ENCODE results near the gene ANKRD17. TPM values are rescaled to one million over a fixed set of nuclear protein-coding genes. Genes with fewer than 3 reads are reported as not detected.

ANKRD17 gene
- total RNA-seq, 6 experiments from 2014 or later: 25.1 to 34.0 (median 28.1) TPM

DNA sequence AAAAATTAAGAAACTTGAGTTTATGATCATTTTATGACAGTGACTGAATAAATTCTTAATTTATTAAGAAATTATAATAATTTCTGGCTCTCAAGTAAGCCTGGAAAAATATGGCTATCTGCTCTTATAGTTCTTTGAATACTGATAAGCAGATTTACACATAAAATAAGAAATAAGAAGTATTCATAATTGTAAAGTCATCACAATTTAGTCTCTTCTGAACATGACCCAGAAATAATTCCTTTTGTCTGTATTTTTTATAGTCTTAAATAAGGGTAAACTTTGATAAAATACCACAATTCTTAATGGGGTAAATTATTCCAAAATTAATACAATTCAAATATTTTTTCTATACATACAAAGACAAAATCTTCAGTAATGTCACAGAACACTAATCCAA, 72.7 kb downstream of the ANKRD17 start:
- intact Hi-C loops (cut with DNase I): no loop called here
- H3K27me3 ChIP-seq: no peaks in the 10 kb centered on the region
- no peaks in the 10 kb centered on the region for H3K36me3 ChIP-seq
- no peaks in the 10 kb centered on the region for H3K9me3 ChIP-seq
- no peak for DNase-seq
- ATAC-seq: no peak
- H3K4me1 ChIP-seq: peaks cover 0 to 12% (median 0%) of the 10 kb centered on the region in 4 donors
- no peak overlapping the region for H3K4me3 ChIP-seq
- no peak overlapping the region for H3K27ac ChIP-seq
- TF ChIP-seq POLR2A (IDR thresholded peaks at IDR 0.05) (no peak), CTCF (IDR thresholded peaks at IDR 0.05) (no peak)

GRCh38 chr4:73181231-73181630, 77.4 kb downstream of the ANKRD17 start:
- no peaks in the 10 kb centered on the region for H3K9me3 ChIP-seq
- peaks cover 0 to 12% (median 0%) of the 10 kb centered on the region in 4 donors for H3K4me1 ChIP-seq
- ATAC-seq (peak in 1 of 4 donors; percentile 30), DNase-seq (no peak)
- TF ChIP-seq POLR2A (IDR thresholded peaks at IDR 0.05) (no peak), CTCF (IDR thresholded peaks at IDR 0.05) (no peak)
- 56% methylated on average over 3 of the region's 3 CpGs for WGBS (ENCODE audit: insufficient coverage, low coverage, low lambda C conversion rate, missing lambda C conversion rate)
- no peaks in the 10 kb centered on the region for H3K36me3 ChIP-seq
- H3K4me3 ChIP-seq: no peak overlapping the region
- intact Hi-C loops (cut with DNase I): no loop called here
- H3K27ac ChIP-seq: no peak overlapping the region
- no peaks in the 10 kb centered on the region for H3K27me3 ChIP-seq

GRCh38 chr4:73178389-73178788, 80.2 kb downstream of the ANKRD17 start:
- ATAC-seq: no peak
- no peaks in the 10 kb centered on the region for H3K9me3 ChIP-seq
- intact Hi-C loops (cut with DNase I): no loop called here
- peaks cover 0 to 10% (median 0%) of the 10 kb centered on the region in 4 donors for H3K4me1 ChIP-seq
- peaks cover 0 to 2% (median 0%) of the 10 kb centered on the region in 4 donors for H3K36me3 ChIP-seq
- H3K4me3 ChIP-seq: no peak overlapping the region
- no peaks in the 10 kb centered on the region for H3K27me3 ChIP-seq
- TF ChIP-seq CTCF (IDR thresholded peaks at IDR 0.05) (no peak), POLR2A (IDR thresholded peaks at IDR 0.05) (no peak)
- DNase-seq: no peak
- H3K27ac ChIP-seq: no peak overlapping the region
- WGBS (ENCODE audit: insufficient coverage, low coverage, low lambda C conversion rate, missing lambda C conversion rate): 81% methylated on average over 5 of the region's 5 CpGs

DNA sequence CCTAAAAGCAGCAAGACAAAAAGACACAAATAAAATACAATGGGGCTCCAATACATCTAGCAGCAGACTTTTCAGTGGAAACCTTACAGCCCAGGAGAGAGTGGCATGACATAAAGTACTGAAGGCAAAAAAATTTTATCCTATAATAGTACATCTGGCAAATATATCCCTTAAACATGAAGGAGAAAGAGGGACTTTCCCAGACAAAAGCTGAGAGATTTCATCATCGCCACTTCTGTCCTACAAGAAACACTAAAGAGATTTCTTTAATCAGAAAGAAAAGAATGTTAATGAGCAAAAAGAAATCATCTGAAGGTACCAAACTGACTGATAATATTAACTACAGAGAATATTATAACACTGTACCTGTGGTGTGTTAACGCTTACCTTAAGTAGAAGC, 86.4 kb downstream of the ANKRD17 start:
- peaks cover 0 to 7% (median 4%) of the 10 kb centered on the region in 4 donors for H3K36me3 ChIP-seq
- no peak for TF ChIP-seq CTCF (IDR thresholded peaks at IDR 0.05)
- no peak for TF ChIP-seq POLR2A (IDR thresholded peaks at IDR 0.05)
- 94% methylated on average over 2 of the region's 2 CpGs for WGBS (ENCODE audit: insufficient coverage, low coverage, low lambda C conversion rate, missing lambda C conversion rate)
- no peaks in the 10 kb centered on the region for H3K4me1 ChIP-seq
- no peaks in the 10 kb centered on the region for H3K27me3 ChIP-seq
- ATAC-seq (no peak), DNase-seq (no peak)
- intact Hi-C loops (cut with DNase I): no loop called here
- H3K4me3 ChIP-seq: no peak overlapping the region
- H3K27ac ChIP-seq: no peak overlapping the region
- no peaks in the 10 kb centered on the region for H3K9me3 ChIP-seq

All from right lobe of liver (tissue), 6 donors.